ENCODE results near the gene ARAF. TPM values are rescaled to one million over a fixed set of nuclear protein-coding genes. Genes with fewer than 3 reads are reported as not detected.

Gene ARAF
- total and polyA plus RNA-seq, 2 of the 8 experiments (the other 6 are each of a cell fraction or from before 2014, with no cell fraction given): 39.0 to 45.2 TPM

DNA sequence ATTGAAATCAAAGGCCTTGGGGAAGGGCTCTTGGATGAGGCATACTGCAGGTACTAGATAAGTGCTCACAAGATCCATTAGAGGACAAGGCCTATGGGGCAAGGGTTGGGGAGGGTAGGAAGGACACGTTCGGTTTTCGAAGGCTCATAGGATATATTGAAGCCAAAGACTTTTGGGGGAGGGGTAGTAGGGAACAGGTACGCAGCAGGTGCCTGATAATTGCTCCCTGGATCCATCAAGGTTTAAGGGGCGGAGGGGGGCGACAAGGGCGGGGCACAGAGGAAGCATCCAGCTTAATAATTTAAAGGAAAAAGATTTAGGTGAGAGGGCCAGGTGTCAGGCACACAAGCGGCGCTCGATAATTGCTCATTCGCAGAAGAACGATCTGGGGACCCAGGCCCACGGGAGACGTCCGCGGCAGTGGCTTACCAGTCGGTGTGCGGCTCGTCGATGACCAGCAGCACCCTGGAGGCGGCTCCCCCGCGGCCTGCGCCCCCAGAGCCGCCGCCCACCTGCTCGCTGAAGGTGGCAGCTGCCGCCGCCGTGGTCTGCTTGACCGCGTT is 58.0 kb downstream of the ARAF start:
- Histone ChIP-seq H2BK120ac (replicated peaks; ENCODE audit: low read depth, low read length) (no peak overlapping the region), H3K79me1 (ENCODE audit: low read depth, low read length) (no peaks in the 10 kb centered on the region), H4K20me1 (replicated peaks in 1 of 2; ENCODE audit: control insufficient read depth in 1 of 2, insufficient read depth in 2 of 2, low read length in 2 of 2) (peaks cover 0 to 1% of the 10 kb centered on the region in 2 experiments), H2BK20ac (ENCODE audit: low read length) (no peak overlapping the region), H3K4ac (replicated peaks; ENCODE audit: insufficient read length, low read depth, low read length) (no peak overlapping the region), H3K18ac (ENCODE audit: extremely low read depth, low read length) (no peak overlapping the region), H4K91ac (replicated peaks; ENCODE audit: insufficient read length, low read length) (no peak overlapping the region), H2AK5ac (ENCODE audit: low read depth, low read length) (no peak overlapping the region), H3K36me3 (ENCODE audit: control insufficient read depth in 2 of 4, insufficient read depth in 4 of 4, low read length in 3 of 4) (no peaks in the 10 kb centered on the region), H3K27me3 (replicated peaks in 1 of 4; ENCODE audit: control insufficient read depth in 3 of 4, extremely low read depth in 1 of 4, insufficient read depth in 3 of 4, low read length in 3 of 4) (no peaks in the 10 kb centered on the region), H2AFZ (ENCODE audit: low read length) (no peak overlapping the region), H3K23me2 (ENCODE audit: low read depth, low read length) (no peaks in the 10 kb centered on the region; the same call in 1 of the 2 replicates), H3K56ac (replicated peaks; ENCODE audit: insufficient read length, low read depth, low read length) (no peak overlapping the region), H2BK12ac (ENCODE audit: low read depth, low read length) (no peak overlapping the region), H2BK5ac (ENCODE audit: low read depth, low read length) (no peak overlapping the region), H4K5ac (ENCODE audit: insufficient read length, low read depth, low read length) (no peak overlapping the region), H3K9me3 (ENCODE audit: insufficient read depth in 2 of 2, low read depth in 1 of 2, low read length in 1 of 2) (no peaks in the 10 kb centered on the region), H3K27ac (ENCODE audit: low read depth, low read length) (no peak overlapping the region), H2BK15ac (ENCODE audit: low read length) (no peak overlapping the region), H4K8ac (ENCODE audit: extremely low read depth, insufficient read depth, low read length) (no peak overlapping the region), H3K79me2 (ENCODE audit: control insufficient read depth in 1 of 2, insufficient read depth in 2 of 2, low read length in 2 of 2) (no peaks in the 10 kb centered on the region), H3K23ac (ENCODE audit: insufficient read length) (no peak overlapping the region), H3K14ac (ENCODE audit: insufficient read length) (no peak overlapping the region), H3K4me3 (ENCODE audit: extremely low read depth in 1 of 4, insufficient read depth in 2 of 4, low read depth in 3 of 4, low read length in 4 of 4) (peak overlapping the region; percentile 23 to 60 (median 34); a peak in 6 of 8 replicates), H3K9ac (replicated peaks in 1 of 4; ENCODE audit: extremely low read depth in 1 of 4, low read depth in 3 of 4, low read length in 3 of 4) (no peak overlapping the region), H3K4me2 (ENCODE audit: insufficient read depth in 1 of 2, low read depth in 2 of 2, low read length in 2 of 2) (peak overlapping the region; percentile 18 to 70), H3K4me1 (replicated peaks in 1 of 4; ENCODE audit: control insufficient read depth in 3 of 4, insufficient read depth in 4 of 4, low read length in 3 of 4) (peaks cover under 1 to 7% (median 4%) of the 10 kb centered on the region in 4 experiments)
- FAIRE-seq: no peak
- 82% methylated on average over 7 of the region's 32 CpGs; no CpG with 5 or more reads in 1 of the 2 experiments for WGBS, 2 experiments (ENCODE audit: extremely low coverage in 1 of 2, insufficient coverage in 1 of 2, insufficient read length in 1 of 2, insufficient replicate concordance in 2 of 2, low coverage in 1 of 2, low lambda C conversion rate in 2 of 2, missing lambda C conversion rate in 1 of 2)
- ChIA-PET CTCF (ENCODE audit: partially characterized antibody) (interaction anchor here (0.9 to 1.9 kb wide), 3 partner anchors 10 to 79 kb away, joined by 3 to 5 read pairs (median 4); no protein-coding TSS in a partner anchor), POLR2A (ENCODE audit: partially characterized antibody) (interaction anchor here (0.9 to 2.7 kb wide), 4 partner anchors 28 to 45 kb away, joined by 3 to 11 read pairs (median 3); partner anchors contain the start of gene TIMP1)
- DNase-seq (ENCODE audit: low read depth in 1 of 2, low spot score in 2 of 2): no peak
- TF ChIP-seq PHF8 (conservative IDR thresholded peaks at IDR 0.05; ENCODE audit: low read depth, low read length): no peak

Measured in H1 (cell line).